ENCODE measurements around the gene RAB4A. TPM values are rescaled to one million over a fixed set of nuclear protein-coding genes. Genes with fewer than 3 reads are reported as not detected.

The RAB4A gene
- total and polyA plus RNA-seq, 2 donors (not counting 1 experiment from before 2014, with no cell fraction given): 15.7 to 31.5 TPM

GRCh38 chr1:229293528-229294204 is 22.8 kb downstream of the RAB4A start:
- TF ChIP-seq, protein P1, sequence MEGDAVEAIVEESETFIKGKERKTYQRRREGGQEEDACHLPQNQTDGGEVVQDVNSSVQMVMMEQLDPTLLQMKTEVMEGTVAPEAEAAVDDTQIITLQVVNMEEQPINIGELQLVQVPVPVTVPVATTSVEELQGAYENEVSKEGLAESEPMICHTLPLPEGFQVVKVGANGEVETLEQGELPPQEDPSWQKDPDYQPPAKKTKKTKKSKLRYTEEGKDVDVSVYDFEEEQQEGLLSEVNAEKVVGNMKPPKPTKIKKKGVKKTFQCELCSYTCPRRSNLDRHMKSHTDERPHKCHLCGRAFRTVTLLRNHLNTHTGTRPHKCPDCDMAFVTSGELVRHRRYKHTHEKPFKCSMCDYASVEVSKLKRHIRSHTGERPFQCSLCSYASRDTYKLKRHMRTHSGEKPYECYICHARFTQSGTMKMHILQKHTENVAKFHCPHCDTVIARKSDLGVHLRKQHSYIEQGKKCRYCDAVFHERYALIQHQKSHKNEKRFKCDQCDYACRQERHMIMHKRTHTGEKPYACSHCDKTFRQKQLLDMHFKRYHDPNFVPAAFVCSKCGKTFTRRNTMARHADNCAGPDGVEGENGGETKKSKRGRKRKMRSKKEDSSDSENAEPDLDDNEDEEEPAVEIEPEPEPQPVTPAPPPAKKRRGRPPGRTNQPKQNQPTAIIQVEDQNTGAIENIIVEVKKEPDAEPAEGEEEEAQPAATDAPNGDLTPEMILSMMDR (conservative IDR thresholded peaks at IDR 0.05 in 1 of 2, IDR thresholded peaks at IDR 0.05 in 1 of 2; ENCODE audit: low read depth in 1 of 2, low read length in 2 of 2): no peak
- TF ChIP-seq EZH2 (IDR thresholded peaks at IDR 0.05; ENCODE audit: low read length, missing control alignments): no peak
- Histone ChIP-seq H3K4me3 (replicated peaks in 1 of 4; ENCODE audit: control extremely low read depth in 1 of 4, insufficient read depth in 1 of 4, low read depth in 3 of 4, low read length in 4 of 4) (no peak overlapping the region), H2AFZ (ENCODE audit: low read length) (no peak overlapping the region), H3K79me2 (ENCODE audit: control insufficient read depth, insufficient read depth, low read length) (no peaks in the 10 kb centered on the region), H4K20me1 (ENCODE audit: control insufficient read depth, extremely low read depth, insufficient read depth, low read length) (no peaks in the 10 kb centered on the region), H3K4me1 (ENCODE audit: control insufficient read depth, extremely low read depth, insufficient read depth, low read length) (peaks cover 3% of the 10 kb centered on the region), H3K27me3 (ENCODE audit: control insufficient read depth, insufficient read depth, low read length) (no peaks in the 10 kb centered on the region), H3K9ac (ENCODE audit: insufficient read depth, low read length) (no peak overlapping the region), H3K36me3 (ENCODE audit: control insufficient read depth, insufficient read depth, low read length) (no peaks in the 10 kb centered on the region), H3K9me3 (ENCODE audit: control insufficient read depth, insufficient read depth, low read depth, low read length) (no peaks in the 10 kb centered on the region), H3K4me2 (ENCODE audit: extremely low read depth, insufficient read depth, low read length) (no peak overlapping the region), H3K27ac (ENCODE audit: insufficient read depth, low read length) (no peak overlapping the region)
- no peak for DNase-seq (ENCODE audit: low read depth in 2 of 2)

- TF ChIP-seq EZH2 (IDR thresholded peaks at IDR 0.05; ENCODE audit: low read length, missing control alignments): no peak
- TF ChIP-seq, protein P1 (conservative IDR thresholded peaks at IDR 0.05 in 1 of 2, IDR thresholded peaks at IDR 0.05 in 1 of 2; ENCODE audit: low read depth in 1 of 2, low read length in 2 of 2): no peak
- no peak overlapping the region for H2AFZ ChIP-seq (ENCODE audit: low read length)
- H3K27me3 ChIP-seq (ENCODE audit: control insufficient read depth, insufficient read depth, low read length): no peaks in the 10 kb centered on the region
- H3K4me1 ChIP-seq (ENCODE audit: control insufficient read depth, extremely low read depth, insufficient read depth, low read length): peaks cover 3% of the 10 kb centered on the region
- H3K79me2 ChIP-seq (ENCODE audit: control insufficient read depth, insufficient read depth, low read length): no peaks in the 10 kb centered on the region
- H3K27ac ChIP-seq (ENCODE audit: insufficient read depth, low read length): no peak overlapping the region
- no peak overlapping the region for H3K4me3 ChIP-seq (replicated peaks in 1 of 4; ENCODE audit: control extremely low read depth in 1 of 4, insufficient read depth in 1 of 4, low read depth in 3 of 4, low read length in 4 of 4)
- no peak overlapping the region for H3K9ac ChIP-seq (ENCODE audit: insufficient read depth, low read length)
- H3K36me3 ChIP-seq (ENCODE audit: control insufficient read depth, insufficient read depth, low read length): peaks cover 5% of the 10 kb centered on the region
- H3K9me3 ChIP-seq (ENCODE audit: control insufficient read depth, insufficient read depth, low read depth, low read length): no peaks in the 10 kb centered on the region
- H3K4me2 ChIP-seq (ENCODE audit: extremely low read depth, insufficient read depth, low read length): no peak overlapping the region
- no peaks in the 10 kb centered on the region for H4K20me1 ChIP-seq (ENCODE audit: control insufficient read depth, extremely low read depth, insufficient read depth, low read length)
- DNase-seq (ENCODE audit: low read depth in 2 of 2): no peak
Measured at GRCh38 chr1:229295745-229296144, 24.8 kb downstream of the RAB4A start.

DNA sequence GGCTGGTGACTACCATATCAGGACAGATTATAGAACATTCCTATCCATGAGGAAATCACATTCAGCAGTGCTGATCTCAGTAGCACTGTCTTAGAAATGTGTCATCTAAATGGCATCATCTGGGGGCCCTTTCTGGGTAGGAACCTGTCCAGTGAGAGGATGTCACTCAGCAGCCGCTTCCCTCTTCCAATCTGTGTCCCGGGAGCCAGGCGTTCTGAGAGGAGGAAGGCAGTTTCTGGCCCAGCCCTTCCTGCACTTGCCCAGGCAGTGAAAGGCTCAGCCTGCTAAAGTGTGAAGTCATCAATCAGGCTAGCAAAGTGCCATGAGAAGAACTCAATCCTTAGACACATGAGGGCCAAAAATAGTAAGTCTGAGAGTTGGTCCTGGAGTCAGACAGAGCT is 25.6 kb downstream of the RAB4A start:
- H3K9me3 ChIP-seq (ENCODE audit: control insufficient read depth, insufficient read depth, low read depth, low read length): no peaks in the 10 kb centered on the region
- TF ChIP-seq EZH2 (IDR thresholded peaks at IDR 0.05; ENCODE audit: low read length, missing control alignments): no peak
- TF ChIP-seq, protein P1 (conservative IDR thresholded peaks at IDR 0.05 in 1 of 2, IDR thresholded peaks at IDR 0.05 in 1 of 2; ENCODE audit: low read depth in 1 of 2, low read length in 2 of 2): no peak
- H3K4me1 ChIP-seq (ENCODE audit: control insufficient read depth, extremely low read depth, insufficient read depth, low read length): peaks cover 3% of the 10 kb centered on the region
- no peak overlapping the region for H3K9ac ChIP-seq (ENCODE audit: insufficient read depth, low read length)
- H3K4me3 ChIP-seq (replicated peaks in 1 of 4; ENCODE audit: control extremely low read depth in 1 of 4, insufficient read depth in 1 of 4, low read depth in 3 of 4, low read length in 4 of 4): no peak overlapping the region
- H3K4me2 ChIP-seq (ENCODE audit: extremely low read depth, insufficient read depth, low read length): no peak overlapping the region
- no peaks in the 10 kb centered on the region for H3K27me3 ChIP-seq (ENCODE audit: control insufficient read depth, insufficient read depth, low read length)
- peak; percentile 68 to 83 for DNase-seq (ENCODE audit: low read depth in 2 of 2)
- H3K79me2 ChIP-seq (ENCODE audit: control insufficient read depth, insufficient read depth, low read length): no peaks in the 10 kb centered on the region
- no peak overlapping the region for H3K27ac ChIP-seq (ENCODE audit: insufficient read depth, low read length)
- H2AFZ ChIP-seq (ENCODE audit: low read length): no peak overlapping the region
- no peaks in the 10 kb centered on the region for H4K20me1 ChIP-seq (ENCODE audit: control insufficient read depth, extremely low read depth, insufficient read depth, low read length)
- peaks cover 5% of the 10 kb centered on the region for H3K36me3 ChIP-seq (ENCODE audit: control insufficient read depth, insufficient read depth, low read length)

Measured in fibroblast of lung (primary cell).